H1 (cell line): ENCODE results near the gene LY6G6C.

Experiments
- CREB1 ChIP-seq: IDR thresholded peaks from 2 replicates; pipeline ENCODE4 v1.6.1; 2012; ENCODE audit warnings: inconsistent platforms
- CTCF ChIP-seq, 3 experiments: IDR thresholded peaks; 1 replicate in 2 of 3; 2 replicates in 1 of 3; pipeline versions ENCODE4 v1.5.1 to v1.6.1; 2011; ENCODE audit warnings: low read length in 3 of 3, mild to moderate bottlenecking in 3 of 3, inconsistent platforms in 2 of 3, low read depth in 1 of 3, moderate library complexity in 1 of 3; ENCODE audit not compliant: insufficient read depth in 1 of 3; ENCODE audit errors: control extremely low read depth in 1 of 3
- EP300 ChIP-seq, 2 experiments: IDR thresholded peaks; 1 replicate in 1 of 2; 2 replicates in 1 of 2; pipeline ENCODE4 v1.6.1; 2011 to 2012; ENCODE audit warnings: low read depth in 2 of 2, low read length in 2 of 2, mild to moderate bottlenecking in 2 of 2, borderline replicate concordance in 1 of 2, inconsistent platforms in 1 of 2, moderate library complexity in 1 of 2
- POLR2A ChIP-seq, 2 experiments: IDR thresholded peaks; 1 replicate in 1 of 2; 2 replicates in 1 of 2; pipeline ENCODE4 v1.6.1; 2011; ENCODE audit warnings: low read depth in 2 of 2, low read length in 2 of 2, mild to moderate bottlenecking in 2 of 2; ENCODE audit errors: control extremely low read depth in 1 of 2
- POLR2AphosphoS5 ChIP-seq: IDR thresholded peaks from 2 replicates; pipeline ENCODE4 v1.6.1; 2011; ENCODE audit warnings: low read depth, low read length
- SP1 ChIP-seq: IDR thresholded peaks from 2 replicates; pipeline ENCODE4 v1.6.1; 2011; ENCODE audit warnings: low read depth, low read length
- TAF1 ChIP-seq: IDR thresholded peaks from 2 replicates; pipeline ENCODE4 v1.6.1; 2011; ENCODE audit warnings: mild to moderate bottlenecking, low read depth, low read length
- ZNF274 ChIP-seq: IDR thresholded peaks from 2 replicates; pipeline ENCODE4 v1.7.0; 2012; ENCODE audit warnings: low read length, borderline replicate concordance; ENCODE audit errors: extremely low read depth

GRCh38 chr6:31740397-31741223 is 19.1 kb upstream of the LY6G6C start:
- TF ChIP-seq CTCF (IDR thresholded peaks at IDR 0.05; ENCODE audit: control extremely low read depth in 1 of 3, insufficient read depth in 1 of 3, low read depth in 1 of 3, low read length in 3 of 3) (no peak), TAF1 (no peak), ZNF274 (no peak), SP1 (no peak), CREB1 (no peak), POLR2AphosphoS5 (no peak), POLR2A (IDR thresholded peaks at IDR 0.05; ENCODE audit: control extremely low read depth in 1 of 2, low read depth in 2 of 2, low read length in 2 of 2) (peak in 1 of 2 experiments; percentile 58; a peak in 1 of 3 replicates), EP300 (IDR thresholded peaks at IDR 0.05; ENCODE audit: borderline replicate concordance in 1 of 2, low read depth in 2 of 2, low read length in 2 of 2) (no peak)
